Measurements from ENCODE around the gene TMEM190. TPM values are rescaled to one million over a fixed set of nuclear protein-coding genes. Genes with fewer than 3 reads are reported as not detected.

Gene TMEM190
- total and polyA plus RNA-seq, 11 donors, result not detected

DNA sequence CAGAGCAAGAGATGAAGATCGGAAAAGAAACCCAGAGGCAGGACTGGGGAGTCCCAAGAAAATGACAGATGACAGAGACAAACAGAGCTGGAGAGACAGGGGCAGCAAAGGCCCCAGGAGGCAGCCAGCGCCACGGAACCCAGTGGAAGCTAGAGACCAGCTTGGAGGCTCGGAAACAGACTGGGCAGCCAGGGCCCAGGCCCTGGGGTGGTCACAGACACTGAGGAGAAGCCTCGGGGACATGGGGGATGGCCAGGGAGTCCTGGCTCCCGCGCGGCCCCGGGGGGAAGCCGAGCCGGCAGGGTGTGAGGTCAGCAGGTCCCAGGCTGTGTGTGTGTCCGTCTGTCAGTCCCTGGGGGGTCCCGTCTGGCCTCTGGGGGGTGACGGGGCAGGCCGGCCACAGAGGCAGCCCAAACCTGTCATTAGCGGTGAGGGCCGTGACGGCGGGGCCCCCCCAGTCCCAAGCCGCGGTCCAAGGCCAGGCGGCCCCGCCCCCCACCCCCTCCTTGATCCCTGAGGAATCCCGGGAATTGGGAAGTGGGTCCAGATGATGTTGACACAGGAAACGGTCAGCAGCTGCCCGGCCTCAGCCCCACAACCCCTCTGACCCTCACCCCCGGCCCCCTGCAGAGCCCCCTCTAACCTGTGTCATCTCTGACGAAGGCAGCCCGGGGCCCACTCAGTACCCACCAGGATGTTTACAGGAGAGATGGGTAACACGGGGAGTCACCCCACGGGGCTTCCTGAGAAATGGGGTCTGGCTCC is 2.5 kb upstream of the TMEM190 start:
- WGBS, 4 donors, result 9 to 11% (median 10%) methylated on average over 17 to 31 of the region's 31 CpGs
- Histone ChIP-seq H3K9me3 (no peaks in the 10 kb centered on the region), H3K27me3 (peaks cover 23 to 85% (median 68%) of the 10 kb centered on the region in 9 donors), H3K36me3 (no peaks in the 10 kb centered on the region), H3K4me1 (peaks cover 0 to 27% (median 5%) of the 10 kb centered on the region in 12 donors), H3K27ac (no peak overlapping the region), H3K4me3 (no peak overlapping the region)
- ATAC-seq (no peak), DNase-seq (no peak)
- TF ChIP-seq, protein P1, sequence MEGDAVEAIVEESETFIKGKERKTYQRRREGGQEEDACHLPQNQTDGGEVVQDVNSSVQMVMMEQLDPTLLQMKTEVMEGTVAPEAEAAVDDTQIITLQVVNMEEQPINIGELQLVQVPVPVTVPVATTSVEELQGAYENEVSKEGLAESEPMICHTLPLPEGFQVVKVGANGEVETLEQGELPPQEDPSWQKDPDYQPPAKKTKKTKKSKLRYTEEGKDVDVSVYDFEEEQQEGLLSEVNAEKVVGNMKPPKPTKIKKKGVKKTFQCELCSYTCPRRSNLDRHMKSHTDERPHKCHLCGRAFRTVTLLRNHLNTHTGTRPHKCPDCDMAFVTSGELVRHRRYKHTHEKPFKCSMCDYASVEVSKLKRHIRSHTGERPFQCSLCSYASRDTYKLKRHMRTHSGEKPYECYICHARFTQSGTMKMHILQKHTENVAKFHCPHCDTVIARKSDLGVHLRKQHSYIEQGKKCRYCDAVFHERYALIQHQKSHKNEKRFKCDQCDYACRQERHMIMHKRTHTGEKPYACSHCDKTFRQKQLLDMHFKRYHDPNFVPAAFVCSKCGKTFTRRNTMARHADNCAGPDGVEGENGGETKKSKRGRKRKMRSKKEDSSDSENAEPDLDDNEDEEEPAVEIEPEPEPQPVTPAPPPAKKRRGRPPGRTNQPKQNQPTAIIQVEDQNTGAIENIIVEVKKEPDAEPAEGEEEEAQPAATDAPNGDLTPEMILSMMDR (IDR thresholded peaks at IDR 0.05), result no peak
- TF ChIP-seq POLR2A (IDR thresholded peaks at IDR 0.05), result no peak
- intact Hi-C loops (cut with DNase I), result loop anchor here in 2 of 10 donors (10.0 kb wide), 1 partner anchor 69 kb away; no protein-coding TSS in a partner anchor

DNA sequence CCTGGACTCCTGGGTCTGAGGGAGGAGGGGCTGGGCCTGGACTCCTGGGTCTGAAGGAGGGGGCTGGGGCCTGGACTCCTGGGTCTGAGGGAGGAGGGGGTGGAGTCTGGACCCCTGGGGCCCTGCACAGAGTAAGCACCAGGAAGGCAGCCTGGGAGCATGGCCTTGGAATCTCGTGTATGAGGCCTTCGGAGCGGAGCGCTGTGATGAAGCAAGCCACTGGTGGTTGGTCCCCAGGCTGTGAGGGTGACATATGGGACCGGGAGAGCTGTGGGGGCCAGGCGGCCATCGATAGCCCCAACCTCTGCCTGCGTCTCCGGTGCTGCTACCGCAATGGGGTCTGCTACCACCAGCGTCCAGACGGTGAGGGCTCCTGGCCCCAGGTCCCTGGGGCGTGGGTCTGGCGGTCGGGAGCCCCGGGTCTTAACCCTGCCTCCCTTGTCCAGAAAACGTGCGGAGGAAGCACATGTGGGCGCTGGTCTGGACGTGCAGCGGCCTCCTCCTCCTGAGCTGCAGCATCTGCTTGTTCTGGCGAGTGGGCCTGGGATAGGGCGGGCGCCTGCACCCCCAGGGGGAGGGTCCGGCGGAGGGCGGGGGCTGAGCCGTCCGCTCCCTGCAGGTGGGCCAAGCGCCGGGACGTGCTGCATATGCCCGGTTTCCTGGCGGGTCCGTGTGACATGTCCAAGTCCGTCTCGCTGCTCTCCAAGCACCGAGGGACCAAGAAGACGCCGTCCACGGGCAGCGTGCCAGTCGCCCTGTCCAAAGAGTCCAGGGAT is 918 bp downstream of the TMEM190 start:
- intact Hi-C loops (cut with DNase I), result loop anchor here in 2 of 10 donors (10.0 kb wide), 1 partner anchor 73 kb away; no protein-coding TSS in a partner anchor
- no peaks in the 10 kb centered on the region for H3K9me3 ChIP-seq
- peaks cover 4 to 55% (median 39%) of the 10 kb centered on the region in 9 donors for H3K27me3 ChIP-seq
- 2 to 12% (median 6%) methylated on average over 10 to 43 of the region's 43 CpGs for WGBS, 4 donors
- no peak for ATAC-seq
- H3K4me1 ChIP-seq, result peaks cover 0 to 14% (median 3%) of the 10 kb centered on the region in 12 donors
- H3K36me3 ChIP-seq, result no peaks in the 10 kb centered on the region
- no peak for DNase-seq
- no peak overlapping the region for H3K27ac ChIP-seq
- no peak overlapping the region for H3K4me3 ChIP-seq
- TF ChIP-seq, protein P1 (IDR thresholded peaks at IDR 0.05), result no peak
- no peak for TF ChIP-seq POLR2A (IDR thresholded peaks at IDR 0.05)

DNA sequence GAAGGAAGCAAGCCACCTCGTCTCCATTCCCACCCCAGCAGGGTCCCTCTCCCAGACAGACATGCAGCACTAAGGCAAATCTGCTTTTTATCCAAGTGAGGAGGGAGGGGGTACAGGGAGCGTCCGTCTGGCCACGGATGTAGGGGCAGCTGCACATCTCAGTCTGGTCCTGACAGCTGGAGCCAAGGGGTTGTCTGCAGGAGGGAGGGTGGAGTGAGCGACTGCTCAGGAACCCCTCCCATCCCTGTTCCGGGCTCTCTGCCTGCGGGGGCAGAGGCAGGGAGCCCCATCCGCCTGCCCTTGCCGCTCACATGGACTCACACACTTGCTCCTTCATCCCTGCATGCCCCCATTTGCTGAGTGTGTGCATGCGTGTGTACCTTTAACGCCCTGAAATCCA is 2.5 kb downstream of the TMEM190 start:
- Histone ChIP-seq H3K27me3 (peaks cover 0 to 39% (median 28%) of the 10 kb centered on the region in 9 donors), H3K9me3 (no peaks in the 10 kb centered on the region), H3K27ac (no peak overlapping the region), H3K4me3 (no peak overlapping the region), H3K36me3 (no peaks in the 10 kb centered on the region), H3K4me1 (peaks cover under 1 to 21% (median 7%) of the 10 kb centered on the region in 12 donors)
- DNase-seq (no peak), ATAC-seq (no peak)
- WGBS, 4 donors, result 56 to 74% (median 71%) methylated on average over 9 to 11 of the region's 11 CpGs
- intact Hi-C loops (cut with DNase I), result loop anchor here in 2 of 10 donors (10.0 kb wide), 1 partner anchor 74 kb away; no protein-coding TSS in a partner anchor
- TF ChIP-seq POLR2A (IDR thresholded peaks at IDR 0.05), result no peak
- TF ChIP-seq, protein P1 (IDR thresholded peaks at IDR 0.05), result no peak

DNA sequence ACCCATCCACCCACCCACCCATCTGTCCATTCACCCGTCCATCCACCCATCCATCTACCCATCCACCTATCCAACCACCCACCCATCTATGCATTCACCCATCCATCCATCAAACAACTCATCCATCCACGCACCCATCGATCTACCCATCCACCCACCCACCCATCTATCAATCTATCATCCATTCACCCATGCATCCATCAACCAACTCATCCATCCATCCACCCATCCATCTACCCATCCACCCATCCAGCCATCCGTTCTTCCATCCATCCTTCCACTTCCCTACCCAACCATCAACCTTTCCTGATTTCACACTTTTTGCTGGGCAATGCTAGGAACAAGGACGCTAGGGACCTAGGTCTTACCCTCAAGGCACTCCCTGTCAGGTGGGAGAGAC is 5.4 kb downstream of the TMEM190 start:
- no peak for DNase-seq
- Histone ChIP-seq H3K36me3 (peaks cover 0 to 4% (median under 1%) of the 10 kb centered on the region in 9 donors), H3K4me3 (no peak overlapping the region), H3K4me1 (peaks cover 9 to 37% (median 23%) of the 10 kb centered on the region in 12 donors), H3K27me3 (peaks cover 0 to 14% (median 7%) of the 10 kb centered on the region in 9 donors), H3K27ac (no peak overlapping the region), H3K9me3 (no peaks in the 10 kb centered on the region)
- TF ChIP-seq POLR2A (IDR thresholded peaks at IDR 0.05), result no peak
- TF ChIP-seq, protein P1 (IDR thresholded peaks at IDR 0.05), result no peak
- no peak for ATAC-seq
- whole genome bisulfite sequencing, 4 donors, result 96 to 99% (median 98%) methylated on average over 5 of the region's 5 CpGs
- intact Hi-C loops (cut with DNase I), result loop anchor here in 7 of 10 donors (2.0 to 10.0 kb wide), 6 partner anchors 77 to 253 kb away; partner anchors contain the start of genes BRSK1 (in 1 of the 7) and HSPBP1 (in 1 of the 7)

All from heart left ventricle (tissue), 16 donors.